HG03565 (cell line): ENCODE results near the gene CCDC8.
"Not testable (repeated sequence)": the region's sequence is repeated elsewhere in the genome, so short reads cannot be mapped to it uniquely, and the experiment has no call there.

Experiments
- ATAC-seq: cut with Tn5 transposase; IDR thresholded peaks from one replicate; pipeline ENCODE4 v1.9.1; 2021; ENCODE audit warnings: mild to moderate bottlenecking, moderate library complexity; ENCODE audit not compliant: unreplicated experiment

Gene CCDC8

GRCh38 chr19:46384396-46384795 is 29.0 kb downstream of the CCDC8 start:
- ATAC-seq: no peak

GRCh38 chr19:46383846-46384245 is 29.5 kb downstream of the CCDC8 start:
- ATAC-seq: no peak

GRCh38 chr19:46383171-46383815 is 30.1 kb downstream of the CCDC8 start:
- ATAC-seq: no peak

GRCh38 chr19:46381756-46382345 is 31.5 kb downstream of the CCDC8 start:
- ATAC-seq: no peak

GRCh38 chr19:46381346-46381745 is 32.0 kb downstream of the CCDC8 start:
- ATAC-seq: no peak

- no peak for ATAC-seq
Observed at GRCh38 chr19:46380690-46381089, 32.7 kb downstream of the CCDC8 start.

- ATAC-seq: no peak
Observed at GRCh38 chr19:46378268-46378667, 35.1 kb downstream of the CCDC8 start.

GRCh38 chr19:46376241-46377153 is 36.9 kb downstream of the CCDC8 start:
- no peak for ATAC-seq

- not testable (repeated sequence) for ATAC-seq
Observed at GRCh38 chr19:46375476-46376067, 37.8 kb downstream of the CCDC8 start.

GRCh38 chr19:46374536-46375475 is 38.6 kb downstream of the CCDC8 start:
- no peak for ATAC-seq

- no peak for ATAC-seq
Observed at GRCh38 chr19:46373491-46374359, 39.6 kb downstream of the CCDC8 start.

GRCh38 chr19:46372901-46373490 is 40.4 kb downstream of the CCDC8 start:
- no peak for ATAC-seq

- ATAC-seq: no peak
Observed at GRCh38 chr19:46371371-46371901, 41.9 kb downstream of the CCDC8 start.

GRCh38 chr19:46369817-46370216 is 43.5 kb downstream of the CCDC8 start:
- no peak for ATAC-seq

- ATAC-seq: no peak
Observed at GRCh38 chr19:46368116-46368515, 45.2 kb downstream of the CCDC8 start.

- no peak for ATAC-seq
Observed at GRCh38 chr19:46367426-46367825, 45.9 kb downstream of the CCDC8 start.

- ATAC-seq: no peak
Observed at GRCh38 chr19:46366620-46367292, 46.6 kb downstream of the CCDC8 start.

- ATAC-seq: no peak
Observed at GRCh38 chr19:46365561-46365960, 47.8 kb downstream of the CCDC8 start.
